Astrocyte of the hippocampus (primary cell): ENCODE data around the gene SEMG1.

Experiments
- DNase-seq: peaks from one replicate; pipeline ENCODE4 v3.0.0; 2011; ENCODE audit warnings: low read depth, low spot score

The SEMG1 gene

GRCh38 chr20:45206725-45207124 is at the start of gene SEMG1:
SEMG1 (plus strand) TSS chr20:45207033; CDS start chr20:45207054, 21 bp downstream.
- no peak for DNase-seq

GRCh38 chr20:45157962-45158361 is 48.9 kb upstream of the SEMG1 start:
- peak; percentile 70 for DNase-seq

- DNase-seq: no peak
These were observed 43.6 kb upstream of the SEMG1 start for GRCh38 chr20:45163083-45163803.

GRCh38 chr20:45164906-45165305 is 41.9 kb upstream of the SEMG1 start:
- no peak for DNase-seq

GRCh38 chr20:45173522-45173921 is 33.3 kb upstream of the SEMG1 start:
- no peak for DNase-seq

DNA sequence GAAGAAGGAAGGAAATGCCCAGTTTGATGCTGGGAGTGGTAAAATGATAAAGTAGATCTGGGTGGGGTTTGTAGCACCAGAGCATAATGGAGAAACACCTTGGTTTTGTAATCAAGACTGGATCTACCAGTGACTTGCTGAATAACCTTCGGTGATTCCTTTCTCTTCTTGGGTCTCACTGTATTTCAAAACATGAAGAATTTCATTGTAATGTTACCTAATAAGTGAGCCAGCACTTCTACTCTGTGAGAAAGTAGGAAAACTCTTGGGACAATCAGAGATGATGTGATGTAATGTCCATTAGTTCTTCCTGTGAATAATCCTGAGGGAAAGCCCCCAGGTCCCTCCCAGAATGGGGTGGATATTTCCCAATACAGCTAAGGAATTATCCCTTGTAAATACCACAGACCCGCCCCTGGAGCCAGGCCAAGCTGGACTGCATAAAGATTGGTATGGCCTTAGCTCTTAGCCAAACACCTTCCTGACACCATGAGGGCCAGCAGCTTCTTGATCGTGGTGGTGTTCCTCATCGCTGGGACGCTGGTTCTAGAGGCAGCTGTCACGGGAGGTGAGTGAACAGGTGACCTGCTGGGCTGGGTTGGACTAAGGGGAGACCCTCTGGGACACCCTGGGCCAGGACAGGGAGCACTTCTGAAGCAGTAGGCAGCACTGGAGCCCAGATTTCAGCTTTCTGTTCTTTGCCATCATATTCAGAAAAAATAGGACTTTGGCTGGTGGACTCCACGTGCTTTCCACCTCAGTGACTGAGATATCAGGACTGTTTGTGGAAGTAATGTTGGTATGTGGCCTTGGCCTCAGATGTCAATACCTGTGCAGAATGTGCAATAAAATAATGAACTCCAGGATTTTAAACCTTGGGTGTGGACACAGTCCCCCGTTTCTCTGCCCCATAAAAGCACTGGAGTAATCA is 32.1 kb upstream of the SEMG1 start, which contains the start of gene PI3:
TSS of gene PI3 (plus strand) at position 469 of the 931 bp plus-strand sequence. CDS start at position 490, 21 bp downstream.
- no peak for DNase-seq

DNA sequence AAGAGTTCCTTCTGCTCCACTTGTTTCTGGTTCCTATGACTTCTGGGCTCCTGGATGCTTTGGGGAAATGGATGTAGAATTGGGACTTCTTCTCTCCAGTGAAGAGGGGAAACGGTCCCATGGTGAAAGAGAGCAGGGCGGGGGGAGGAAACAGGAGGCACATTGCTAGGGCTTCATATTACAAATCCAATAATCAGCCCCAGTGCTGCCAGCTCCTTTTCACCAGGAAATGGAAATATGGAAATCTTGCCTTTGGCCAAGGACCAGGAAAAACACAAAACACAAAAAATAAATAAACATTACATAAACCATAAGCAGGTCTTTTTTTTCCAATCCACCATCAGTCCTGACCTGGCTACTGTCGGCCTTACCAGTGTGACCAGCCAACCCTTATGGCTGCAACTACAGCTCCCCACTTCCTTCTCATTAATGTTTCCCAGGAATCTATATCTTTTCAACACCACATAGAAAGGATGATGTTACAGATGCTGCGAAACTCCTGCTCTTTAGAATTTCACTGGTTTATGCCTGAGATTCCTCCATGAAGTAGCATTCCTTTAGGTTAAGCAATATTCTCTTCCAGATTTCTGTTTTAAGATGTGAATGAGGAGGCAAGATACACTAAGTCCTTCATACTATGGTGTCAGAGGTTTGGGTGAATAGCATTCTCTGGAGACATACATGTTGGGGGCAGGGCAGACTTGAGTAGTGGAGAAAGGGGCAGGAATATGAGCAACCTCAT is 30.1 kb upstream of the SEMG1 start:
- no peak for DNase-seq

- no peak for DNase-seq
These were observed 27.7 kb upstream of the SEMG1 start for GRCh38 chr20:45179166-45179565.

- DNase-seq: no peak
These were observed 25.2 kb upstream of the SEMG1 start for GRCh38 chr20:45181639-45182038.

- DNase-seq: no peak
These were observed 23.7 kb upstream of the SEMG1 start for GRCh38 chr20:45183084-45183483.

DNA sequence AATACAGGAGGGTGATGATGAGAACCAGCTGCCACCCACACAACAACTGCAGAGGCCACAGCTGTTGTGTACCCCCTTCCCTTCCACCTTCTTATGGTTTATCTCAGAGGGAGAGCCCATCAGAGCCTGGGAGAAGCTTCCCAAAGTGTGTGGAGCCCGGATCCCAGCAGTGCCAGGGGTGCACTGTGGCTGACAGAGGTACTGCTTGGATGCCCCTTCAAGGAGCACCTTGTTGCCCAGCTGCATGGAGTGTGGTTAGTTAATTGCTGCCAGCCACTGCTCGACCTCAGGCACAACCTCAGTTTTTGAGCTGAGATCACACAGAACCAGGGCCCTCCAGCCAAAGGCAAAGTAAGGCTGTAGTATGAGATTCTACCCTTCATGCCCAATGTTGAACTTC is 19.1 kb upstream of the SEMG1 start:
- DNase-seq: no peak

DNA sequence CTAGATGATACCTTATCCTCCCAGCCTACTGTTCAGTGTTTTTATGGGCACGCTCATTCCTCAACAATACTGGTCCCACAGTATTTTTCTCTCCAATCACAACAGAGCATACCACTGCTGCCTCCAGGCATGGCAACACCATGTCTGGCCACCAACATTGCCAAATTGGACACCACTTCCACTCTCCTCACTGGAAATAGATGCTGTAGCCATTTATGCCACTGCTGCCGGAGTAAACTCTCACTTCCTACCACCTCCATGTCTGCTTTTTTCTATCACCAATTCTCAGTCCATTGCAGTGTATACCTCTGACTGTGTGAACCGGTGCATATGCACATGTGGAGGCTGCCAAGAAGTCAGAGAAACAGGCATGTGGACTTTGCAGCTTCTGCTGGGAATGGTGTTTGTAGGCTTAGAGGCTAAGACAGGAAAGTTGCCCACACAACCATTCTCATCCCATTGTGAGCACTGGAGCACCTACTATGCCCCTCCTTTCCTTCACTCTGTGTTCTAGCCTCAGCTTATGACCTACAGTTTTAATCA is 17.7 kb upstream of the SEMG1 start:
- DNase-seq: no peak

DNA sequence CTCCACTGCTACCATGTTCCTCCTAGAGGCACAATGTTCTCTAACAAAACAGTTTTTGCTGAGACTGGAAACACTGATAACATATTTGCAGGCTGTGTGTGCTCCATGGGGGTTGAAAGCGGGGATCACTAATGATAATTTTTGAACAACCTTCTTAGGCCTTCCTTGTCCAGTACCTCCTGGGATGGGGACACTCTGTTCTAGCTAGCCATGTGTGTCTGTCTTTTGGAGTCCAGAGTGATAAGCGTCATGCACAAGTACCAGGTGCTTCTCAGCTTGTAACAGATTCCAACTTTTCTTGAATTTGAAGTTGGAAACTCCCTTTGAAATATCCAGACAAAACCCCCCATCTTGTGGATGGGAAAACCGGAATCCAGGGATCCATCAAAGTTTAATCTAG is 17.0 kb upstream of the SEMG1 start:
- DNase-seq: no peak

DNA sequence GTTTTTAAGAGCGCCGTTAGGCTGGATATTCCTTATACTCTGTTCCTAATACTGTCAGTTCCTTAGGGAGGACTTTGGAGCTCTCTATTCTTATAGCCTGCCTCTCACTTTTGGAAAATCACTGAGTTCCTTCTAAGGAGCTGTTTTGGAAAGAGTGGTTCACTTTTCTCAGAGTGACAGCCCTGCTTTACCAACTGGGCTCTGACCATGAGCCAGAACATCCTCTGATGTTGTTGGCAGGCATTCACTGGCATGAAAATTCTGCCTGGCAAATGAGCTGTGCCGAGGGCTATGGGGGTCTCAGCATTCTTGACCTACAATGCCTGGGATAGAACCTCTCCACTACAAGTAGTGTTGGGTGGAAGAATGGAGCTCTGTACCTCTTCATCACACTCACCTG is 14.9 kb upstream of the SEMG1 start:
- DNase-seq: no peak

- no peak for DNase-seq
These were observed 13.5 kb upstream of the SEMG1 start for GRCh38 chr20:45193331-45193730.

DNA sequence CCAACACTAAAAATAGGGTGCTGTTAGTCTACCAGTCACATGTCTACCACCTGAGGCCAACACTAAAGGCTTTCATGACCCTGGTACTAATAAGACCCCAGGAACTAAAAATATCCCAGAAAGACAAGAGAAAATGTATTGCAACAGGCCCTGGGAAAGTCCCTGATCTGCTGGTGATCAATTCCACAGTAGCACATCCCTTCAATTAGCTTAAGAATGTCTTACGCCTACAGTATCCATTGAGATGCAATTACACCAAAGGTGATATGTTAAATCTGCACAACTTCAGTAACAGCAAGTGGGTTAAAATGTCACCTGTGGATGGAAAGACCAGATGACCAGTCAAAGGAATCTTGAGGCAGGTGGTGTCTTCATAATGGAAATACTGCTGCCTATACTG is 3.1 kb downstream of the SEMG1 start:
- DNase-seq: no peak

- no peak for DNase-seq
These were observed 5.0 kb downstream of the SEMG1 start for GRCh38 chr20:45211569-45212474.

- no peak for DNase-seq
These were observed 6.0 kb downstream of the SEMG1 start for GRCh38 chr20:45212836-45213235.

GRCh38 chr20:45218124-45218523 is 11.3 kb downstream of the SEMG1 start:
- DNase-seq: no peak

DNA sequence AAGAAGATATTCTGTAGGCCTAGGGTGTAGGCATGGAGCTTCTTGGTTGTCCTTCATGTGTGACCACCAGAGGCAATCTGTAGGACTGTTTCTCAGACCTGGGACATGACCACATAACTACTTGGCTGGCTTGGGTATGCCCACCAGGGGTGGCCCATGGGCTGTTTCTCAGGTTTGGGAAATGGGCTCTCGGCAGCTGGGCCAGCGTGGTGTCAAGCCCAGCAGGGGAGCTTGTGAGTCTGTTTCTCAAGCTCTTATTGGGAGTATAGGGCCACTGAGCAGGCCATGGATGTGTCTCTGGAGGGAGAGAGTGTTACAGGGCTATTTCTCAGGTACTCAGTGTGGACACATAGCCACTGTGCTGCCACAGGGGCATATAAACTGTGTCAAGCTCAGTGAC is 11.8 kb downstream of the SEMG1 start:
- no peak for DNase-seq

DNA sequence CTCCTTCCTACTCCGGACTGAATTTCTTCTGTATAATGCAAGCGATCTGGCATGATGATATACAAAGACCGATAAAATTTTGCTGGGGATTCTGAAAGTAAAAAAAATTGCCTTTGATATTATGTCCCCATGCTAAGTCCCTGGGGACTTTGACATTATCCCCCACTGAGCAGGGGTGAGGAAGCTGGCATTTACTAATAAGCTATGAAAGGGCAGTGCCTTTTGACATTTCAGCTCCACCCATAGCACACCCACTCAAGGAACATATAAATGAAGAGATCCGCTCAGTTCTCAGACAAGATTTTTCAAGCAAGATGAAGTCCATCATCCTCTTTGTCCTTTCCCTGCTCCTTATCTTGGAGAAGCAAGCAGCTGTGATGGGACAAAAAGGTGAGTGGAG is 14.2 kb downstream of the SEMG1 start, which contains the start of gene SEMG2:
TSS of gene SEMG2 (plus strand) at position 298 of the 400 bp plus-strand sequence. CDS start at position 315, 17 bp downstream.
- DNase-seq: no peak
